SKM-1 (cell line): ENCODE data around the gene IL20RA.

Experiments used
- DNase-seq: peaks from one replicate; lab custom pipeline; 2025; ENCODE audit not compliant: unreplicated experiment; lab: John Stamatoyannopoulos, UW

The IL20RA gene

GRCh38 chr6:137046871-137047412 is 2.2 kb upstream of the IL20RA start:
- DNase-seq = no peak

- no peak for DNase-seq
These were observed 541 bp upstream of the IL20RA start for GRCh38 chr6:137045222-137045789.

- no peak for DNase-seq
These were observed 927 bp downstream of the IL20RA start for GRCh38 chr6:137043710-137044365.

- DNase-seq = no peak
These were observed 4.4 kb downstream of the IL20RA start for GRCh38 chr6:137040393-137040792.

- DNase-seq = no peak
These were observed 5.8 kb downstream of the IL20RA start for GRCh38 chr6:137039010-137039409.

DNA sequence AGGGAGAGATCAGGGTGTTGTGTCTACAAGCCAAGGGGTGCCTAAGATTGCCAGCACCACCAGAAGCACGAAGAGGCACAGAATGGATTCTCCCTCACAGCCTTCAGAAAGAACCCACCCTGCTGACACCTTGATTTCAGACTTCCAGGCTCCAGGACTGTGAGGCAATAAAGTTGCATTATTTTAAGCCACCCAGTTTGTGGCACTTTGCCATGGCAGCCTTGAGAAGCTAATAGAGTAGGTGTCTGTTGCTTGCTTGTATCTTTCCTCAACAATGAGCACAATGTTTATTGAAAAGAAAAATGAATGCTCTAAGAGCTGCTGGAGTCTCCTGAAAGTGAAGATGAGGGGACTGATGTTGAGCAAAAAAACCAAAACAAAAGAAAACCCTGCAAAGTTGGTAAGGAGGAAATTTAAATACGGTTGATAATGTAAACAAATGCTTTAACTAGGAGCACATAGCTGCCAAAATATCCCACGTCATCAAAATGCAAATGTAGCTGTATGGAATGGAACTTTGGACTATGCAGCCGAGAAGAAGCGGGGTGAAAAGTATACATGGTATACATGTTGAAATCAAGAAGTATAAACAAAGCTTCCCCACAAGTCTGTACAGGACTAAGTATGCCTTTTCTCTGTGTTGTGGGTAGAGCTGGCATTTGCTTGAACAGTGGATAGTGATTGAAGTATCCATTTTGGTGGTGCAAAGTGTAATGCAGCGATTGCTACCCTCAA is 8.0 kb downstream of the IL20RA start:
- DNase-seq = no peak

- peak; percentile 8 for DNase-seq
These were observed 10.9 kb downstream of the IL20RA start for GRCh38 chr6:137033828-137034227.

- DNase-seq = no peak
These were observed 13.6 kb downstream of the IL20RA start for GRCh38 chr6:137031122-137031521.

GRCh38 chr6:137028912-137029311 is 15.9 kb downstream of the IL20RA start:
- DNase-seq = no peak

DNA sequence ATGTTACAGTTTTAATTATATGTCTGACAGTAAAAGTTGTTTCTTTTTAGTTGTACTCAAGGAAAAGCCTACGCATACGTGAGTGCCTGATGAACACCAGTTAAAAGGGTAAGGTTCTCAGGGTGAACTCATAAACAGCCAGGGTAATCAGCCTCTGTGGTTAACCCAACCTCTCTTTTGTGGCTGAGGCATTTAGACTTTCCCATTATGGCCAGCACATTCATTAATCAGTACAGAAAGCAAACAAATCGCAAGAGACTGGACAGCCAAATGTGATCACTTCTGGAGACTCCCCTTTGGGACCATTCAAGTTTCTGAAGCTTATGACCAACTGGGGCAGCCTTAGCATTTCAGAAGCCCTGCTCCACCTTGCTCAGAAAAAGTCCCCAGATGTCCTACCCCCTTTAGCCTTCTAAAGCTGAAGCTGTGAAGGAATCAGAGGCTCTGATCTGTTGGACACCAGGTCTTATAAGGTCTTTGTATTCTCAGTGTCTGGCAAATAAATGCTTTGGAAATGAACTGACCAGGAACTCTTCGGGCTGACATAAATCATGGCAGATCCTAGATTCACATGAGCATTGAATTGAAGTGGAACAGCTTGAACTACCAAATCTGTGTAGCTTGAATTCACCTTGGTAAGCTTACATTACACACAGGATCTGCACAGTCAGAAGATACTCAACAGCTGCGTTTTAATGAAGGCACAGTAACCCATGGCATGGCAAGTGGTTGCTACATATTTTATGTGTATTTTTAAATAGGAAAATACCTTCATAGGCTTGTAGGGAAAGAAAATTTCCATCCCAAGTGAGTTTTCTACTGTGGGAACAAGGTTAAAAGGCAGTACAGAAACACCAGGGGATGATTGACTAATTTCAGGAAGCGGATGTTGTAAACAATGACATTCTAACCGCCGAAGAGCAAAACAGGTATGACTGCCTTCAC is 18.7 kb downstream of the IL20RA start:
- no peak for DNase-seq

- no peak for DNase-seq
These were observed 20.4 kb downstream of the IL20RA start for GRCh38 chr6:137024237-137024990.

GRCh38 chr6:137020776-137021175 is 24.0 kb downstream of the IL20RA start:
- DNase-seq = no peak

DNA sequence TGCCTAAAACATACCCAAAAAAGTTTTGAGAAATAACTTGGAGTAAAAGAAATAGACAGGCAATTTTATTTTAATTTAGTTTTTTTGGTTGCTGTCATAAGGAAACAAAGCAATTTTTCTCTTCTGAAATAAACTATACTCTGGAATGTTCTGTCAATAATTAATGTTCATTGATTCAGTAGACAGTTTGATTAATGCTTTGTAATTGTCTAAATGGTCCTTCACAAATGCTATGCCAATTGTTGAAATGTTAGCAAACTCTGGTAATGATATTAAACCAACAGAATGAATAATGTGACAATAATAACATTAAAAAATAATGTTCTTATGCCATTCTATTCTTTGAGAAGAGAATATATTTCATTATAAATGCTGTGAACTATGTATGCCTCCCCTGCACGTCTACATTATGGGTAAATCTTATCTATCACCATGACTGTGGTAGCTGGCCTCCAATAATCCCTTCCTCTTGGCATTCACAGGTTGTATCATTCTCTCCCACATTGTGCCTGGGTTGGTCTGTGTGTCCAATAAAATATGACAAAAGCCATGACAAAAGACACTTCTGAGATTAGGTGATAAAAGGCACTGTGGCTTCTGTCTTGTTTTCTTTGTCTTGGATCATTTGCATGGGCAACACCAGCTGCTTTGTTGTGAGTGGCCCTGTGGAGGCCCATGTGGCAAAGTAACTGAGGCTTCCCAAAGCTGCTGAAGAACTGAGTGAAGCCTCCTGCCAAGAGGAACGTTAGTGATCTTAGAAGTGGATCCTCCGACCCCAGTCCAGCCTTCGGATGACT is 25.1 kb downstream of the IL20RA start:
- DNase-seq = no peak

GRCh38 chr6:137017081-137017480 is 27.7 kb downstream of the IL20RA start:
- no peak for DNase-seq

GRCh38 chr6:137016356-137016755 is 28.4 kb downstream of the IL20RA start:
- no peak for DNase-seq

- no peak for DNase-seq
These were observed 28.8 kb downstream of the IL20RA start for GRCh38 chr6:137015943-137016342.

DNA sequence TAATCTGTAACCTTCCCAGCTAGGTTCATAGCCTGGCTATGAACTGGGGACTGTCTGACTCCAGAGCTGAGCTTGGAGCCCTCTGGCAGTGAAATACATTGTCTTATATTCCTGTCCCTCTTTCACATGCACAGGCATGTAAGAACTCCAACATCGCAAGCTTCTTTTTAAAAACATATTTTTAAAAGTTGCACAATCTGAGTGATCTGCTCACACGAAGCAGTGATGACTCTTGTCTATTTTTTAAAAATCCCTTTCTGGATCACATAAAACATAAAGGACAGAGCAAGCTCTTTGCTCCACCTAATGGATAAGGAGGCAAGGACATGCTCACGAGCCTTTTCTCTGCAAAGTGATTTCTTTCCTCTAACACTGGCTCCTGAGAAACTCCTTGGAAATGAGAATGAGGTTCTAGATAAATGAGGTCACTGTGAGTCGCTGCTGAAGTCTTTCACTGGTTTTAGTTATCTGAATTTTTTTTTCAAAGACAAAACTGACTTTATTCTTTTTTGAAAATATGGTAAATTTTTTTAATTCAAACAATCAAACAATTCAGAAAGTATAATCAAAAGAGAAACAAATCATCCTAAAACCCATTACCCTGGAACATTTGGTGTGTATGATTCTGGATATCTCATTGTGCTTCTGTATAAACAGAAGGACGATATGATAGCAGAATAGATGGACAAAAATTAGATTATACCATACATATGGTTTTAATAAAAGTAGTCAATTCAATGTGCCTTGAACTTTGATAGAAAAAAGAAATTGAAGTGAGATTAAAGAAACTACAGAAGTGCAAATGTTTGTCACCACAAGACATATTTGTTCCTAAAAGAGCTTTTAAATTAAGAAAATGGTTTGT is 30.8 kb downstream of the IL20RA start:
- DNase-seq = no peak

DNA sequence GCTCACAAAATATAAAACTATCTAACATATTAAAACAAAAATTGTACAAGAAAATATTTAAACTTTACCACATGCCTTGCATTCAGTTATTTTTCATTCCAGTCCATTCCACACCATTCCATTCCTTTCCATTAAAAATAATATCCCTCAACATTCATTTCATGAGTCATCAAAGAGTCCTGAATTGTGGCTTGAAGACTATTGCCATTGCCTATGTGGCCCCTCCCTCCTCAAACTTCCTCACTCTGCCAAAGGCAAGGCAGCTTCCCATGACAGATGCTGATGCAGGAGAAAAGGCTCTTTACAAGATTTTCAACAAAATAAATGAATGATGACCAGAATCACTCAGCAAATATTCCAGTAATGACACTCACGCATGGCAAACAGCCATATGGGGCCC is 31.7 kb downstream of the IL20RA start:
- DNase-seq = no peak

GRCh38 chr6:137011406-137011805 is 33.4 kb downstream of the IL20RA start:
- DNase-seq = no peak
